Neural cell (in vitro differentiated cells): ENCODE measurements around the gene CTDP1. TPM values are rescaled to one million over a fixed set of nuclear protein-coding genes. Genes with fewer than 3 reads are reported as not detected.

ENCODE experiments used
- H2AFZ ChIP-seq: fragments of 200-600, 300-800 bp; sonication (generic), shearing (Covaris generic); 2 replicates; pipeline ENCODE4 v1.6.0; 2014; ENCODE audit warnings: low read depth, mild to moderate bottlenecking, antibody characterized with exemption, low read length, moderate library complexity
- H3F3A ChIP-seq: fragments of 200-600 bp; shearing (Covaris generic); 2 replicates; pipeline ENCODE4 v1.6.1; 2016; ENCODE audit warnings: mild to moderate bottlenecking, moderate library complexity, mixed read lengths, antibody characterized with exemption, low read length; ENCODE audit not compliant: insufficient read depth, poor library complexity, severe bottlenecking
- H3K27ac ChIP-seq: fragments of 200-600, 300-800 bp; sonication (generic), shearing (Covaris generic); 2 replicates; pipeline ENCODE4 v1.5.1; 2014; ENCODE audit warnings: mild to moderate bottlenecking, low read length, moderate library complexity
- H3K27me3 ChIP-seq: fragments of 300-800, 200-600 bp; sonication (generic), shearing (Covaris generic); 2 replicates; pipeline ENCODE4 v1.6.0; 2014; ENCODE audit warnings: mild to moderate bottlenecking, low read depth, low read length, moderate library complexity; ENCODE audit not compliant: insufficient read depth
- H3K36me3 ChIP-seq: fragments of 300-800, 200-600 bp; sonication (generic), shearing (Covaris generic); 2 replicates; pipeline ENCODE4 v1.5.1; 2014; ENCODE audit warnings: mild to moderate bottlenecking, antibody characterized with exemption, low read length, moderate library complexity; ENCODE audit not compliant: insufficient read depth
- H3K4me2 ChIP-seq: fragments of 300-800, 200-600 bp; sonication (generic), shearing (Covaris generic); 2 replicates; pipeline ENCODE4 v1.6.0; 2014; ENCODE audit warnings: mild to moderate bottlenecking, low read length
- H3K4me3 ChIP-seq: fragments of 300-800, 200-600 bp; sonication (generic), shearing (Covaris generic); 2 replicates; pipeline ENCODE4 v1.5.1; 2014; ENCODE audit warnings: mild to moderate bottlenecking, low read length, moderate library complexity
- H3K79me2 ChIP-seq: fragments of 200-600 bp; shearing (Covaris generic); replicated peaks from 2 replicates; pipeline ENCODE4 v1.6.0; 2014; ENCODE audit warnings: mild to moderate bottlenecking, low read length, moderate library complexity; ENCODE audit not compliant: insufficient read depth
- H3K9ac ChIP-seq: fragments of 300-800, 200-600 bp; sonication (generic), shearing (Covaris generic); 2 replicates; pipeline ENCODE4 v1.6.1; 2016; ENCODE audit warnings: mild to moderate bottlenecking, low read length, mixed read lengths
- H3K9me2 ChIP-seq: fragments of 200-600 bp; shearing (Covaris generic); 2 replicates; pipeline ENCODE4 v1.6.1; 2016; ENCODE audit warnings: mild to moderate bottlenecking, low read length, mixed read lengths; ENCODE audit not compliant: insufficient read depth
- H3K9me3 ChIP-seq: fragments of 200-600, 300-800 bp; sonication (generic), shearing (Covaris generic); 2 replicates; pipeline ENCODE4 v1.6.1; 2016; ENCODE audit warnings: mild to moderate bottlenecking, mixed run types, low read length, moderate library complexity, mixed read lengths
- H4K20me1 ChIP-seq: fragments of 200-600 bp; shearing (Covaris generic); 2 replicates; pipeline ENCODE4 v1.6.1; 2016; ENCODE audit warnings: mild to moderate bottlenecking, mixed run types; ENCODE audit not compliant: insufficient read depth
- EP300 ChIP-seq: fragments of 450-650 bp; conservative IDR thresholded peaks from 2 replicates; pipeline ENCODE4 v1.6.1; 2014; ENCODE audit warnings: antibody characterized with exemption, mild to moderate bottlenecking, moderate library complexity; ENCODE audit not compliant: poor library complexity, severe bottlenecking
- EZH2 ChIP-seq: fragments of 200-600, 300-800 bp; shearing (Covaris generic), sonication (generic); IDR thresholded peaks from 2 replicates; pipeline ENCODE4 v1.6.1; 2014; ENCODE audit warnings: antibody characterized with exemption, low read length, borderline replicate concordance, mild to moderate bottlenecking; ENCODE audit not compliant: insufficient read depth, poor library complexity, severe bottlenecking
- MXI1 ChIP-seq: fragments of 450-650 bp; conservative IDR thresholded peaks from 2 replicates; pipeline ENCODE4 v1.6.1; 2014; ENCODE audit warnings: antibody characterized with exemption, mild to moderate bottlenecking; ENCODE audit not compliant: poor library complexity, severe bottlenecking
- POLR2AphosphoS5 ChIP-seq: IDR thresholded peaks from 2 replicates; pipeline ENCODE4 v1.6.1; 2012
- RAD21 ChIP-seq: fragments of 450-650 bp; conservative IDR thresholded peaks from 2 replicates; pipeline ENCODE4 v1.6.1; 2014; ENCODE audit warnings: antibody characterized with exemption, mild to moderate bottlenecking, moderate library complexity
- SMC3 ChIP-seq: fragments of 450-650 bp; conservative IDR thresholded peaks from 2 replicates; pipeline ENCODE4 v1.6.1; 2014; ENCODE audit warnings: antibody characterized with exemption, mild to moderate bottlenecking, moderate library complexity; ENCODE audit not compliant: poor library complexity
- TAF1 ChIP-seq: IDR thresholded peaks from 2 replicates; pipeline ENCODE4 v1.6.1; 2012; ENCODE audit warnings: low read depth
- polyA plus RNA-seq: library from polyadenylated mRNA; depleted of rRNA; stranded (reverse); fragments of >200 nt; gene quantifications from 2 replicates; pipeline ENCODE4 v1.2.3, GENCODE V29; 2014
- TF ChIP-seq, protein P1 (sequence below): IDR thresholded peaks from 2 replicates; pipeline ENCODE4 v1.6.1; 2012; ENCODE audit warnings: borderline replicate concordance
- TF ChIP-seq, protein P2 (sequence below): fragments of 450-650 bp; IDR thresholded peaks from 2 replicates; pipeline ENCODE4 v1.5.1; 2014; ENCODE audit warnings: antibody characterized with exemption, mild to moderate bottlenecking, moderate library complexity; ENCODE audit not compliant: poor library complexity, severe bottlenecking

CTDP1 gene
- polyA plus RNA-seq, 1 donor from 2014 or later, result 22.3 TPM

DNA sequence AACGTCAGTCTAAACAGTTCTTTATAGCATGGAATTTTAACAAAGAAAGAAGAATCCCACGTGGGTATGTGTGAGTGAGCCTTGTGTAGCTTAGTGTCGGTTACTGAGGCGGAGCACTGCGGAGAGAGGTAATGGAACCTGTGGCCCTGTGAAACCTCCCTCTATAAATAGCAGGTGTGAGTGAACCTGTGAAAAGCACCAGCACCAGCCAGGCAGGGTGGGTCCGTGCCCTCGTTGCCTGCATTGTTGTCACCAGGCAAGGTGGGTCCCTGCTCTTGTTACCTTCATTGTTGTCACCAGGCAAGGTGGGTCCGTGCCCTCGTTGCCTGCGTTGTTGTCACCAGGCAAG lies 4.7 kb downstream of the CTDP1 start:
- Histone ChIP-seq H3F3A (no peaks in the 10 kb centered on the region), H4K20me1 (no peaks in the 10 kb centered on the region), H3K36me3 (no peaks in the 10 kb centered on the region)

DNA sequence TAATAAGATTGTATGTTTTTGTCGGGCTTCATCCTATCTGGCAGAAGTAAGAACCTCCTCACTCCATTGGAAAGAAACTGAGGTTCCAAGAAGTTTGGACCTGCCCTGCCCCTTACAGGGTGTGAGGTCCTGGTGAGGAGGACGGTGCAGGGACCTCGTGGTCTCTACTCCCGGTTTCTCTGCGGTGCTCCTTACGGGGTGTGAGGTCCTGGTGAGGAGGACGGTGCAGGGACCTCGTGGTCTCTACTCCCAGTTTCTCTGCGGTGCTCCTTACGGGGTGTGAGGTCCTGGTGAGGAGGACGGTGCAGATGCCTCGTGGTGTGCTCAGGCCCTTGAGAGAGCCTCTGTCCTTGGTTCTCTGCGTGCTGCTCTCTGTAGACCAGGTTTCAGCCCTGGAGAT lies 5.2 kb downstream of the CTDP1 start:
- Histone ChIP-seq H3K4me2 (no peak overlapping the region), H3K9ac (no peak overlapping the region), H3F3A (no peaks in the 10 kb centered on the region), H4K20me1 (no peaks in the 10 kb centered on the region), H3K27me3 (no peaks in the 10 kb centered on the region), H3K9me2 (no peaks in the 10 kb centered on the region), H3K27ac (no peak overlapping the region), H3K36me3 (no peaks in the 10 kb centered on the region), H3K9me3 (peaks cover 3% of the 10 kb centered on the region), H3K4me3 (no peak overlapping the region), H3K79me2 (peaks cover 36% of the 10 kb centered on the region), H2AFZ (no peak overlapping the region)
- TF ChIP-seq MXI1 (no peak), TAF1 (no peak), EP300 (no peak), POLR2AphosphoS5 (no peak), RAD21 (no peak), SMC3 (no peak), EZH2 (no peak)
- TF ChIP-seq, protein P1, sequence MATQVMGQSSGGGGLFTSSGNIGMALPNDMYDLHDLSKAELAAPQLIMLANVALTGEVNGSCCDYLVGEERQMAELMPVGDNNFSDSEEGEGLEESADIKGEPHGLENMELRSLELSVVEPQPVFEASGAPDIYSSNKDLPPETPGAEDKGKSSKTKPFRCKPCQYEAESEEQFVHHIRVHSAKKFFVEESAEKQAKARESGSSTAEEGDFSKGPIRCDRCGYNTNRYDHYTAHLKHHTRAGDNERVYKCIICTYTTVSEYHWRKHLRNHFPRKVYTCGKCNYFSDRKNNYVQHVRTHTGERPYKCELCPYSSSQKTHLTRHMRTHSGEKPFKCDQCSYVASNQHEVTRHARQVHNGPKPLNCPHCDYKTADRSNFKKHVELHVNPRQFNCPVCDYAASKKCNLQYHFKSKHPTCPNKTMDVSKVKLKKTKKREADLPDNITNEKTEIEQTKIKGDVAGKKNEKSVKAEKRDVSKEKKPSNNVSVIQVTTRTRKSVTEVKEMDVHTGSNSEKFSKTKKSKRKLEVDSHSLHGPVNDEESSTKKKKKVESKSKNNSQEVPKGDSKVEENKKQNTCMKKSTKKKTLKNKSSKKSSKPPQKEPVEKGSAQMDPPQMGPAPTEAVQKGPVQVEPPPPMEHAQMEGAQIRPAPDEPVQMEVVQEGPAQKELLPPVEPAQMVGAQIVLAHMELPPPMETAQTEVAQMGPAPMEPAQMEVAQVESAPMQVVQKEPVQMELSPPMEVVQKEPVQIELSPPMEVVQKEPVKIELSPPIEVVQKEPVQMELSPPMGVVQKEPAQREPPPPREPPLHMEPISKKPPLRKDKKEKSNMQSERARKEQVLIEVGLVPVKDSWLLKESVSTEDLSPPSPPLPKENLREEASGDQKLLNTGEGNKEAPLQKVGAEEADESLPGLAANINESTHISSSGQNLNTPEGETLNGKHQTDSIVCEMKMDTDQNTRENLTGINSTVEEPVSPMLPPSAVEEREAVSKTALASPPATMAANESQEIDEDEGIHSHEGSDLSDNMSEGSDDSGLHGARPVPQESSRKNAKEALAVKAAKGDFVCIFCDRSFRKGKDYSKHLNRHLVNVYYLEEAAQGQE, result no peak
- TF ChIP-seq, protein P2, sequence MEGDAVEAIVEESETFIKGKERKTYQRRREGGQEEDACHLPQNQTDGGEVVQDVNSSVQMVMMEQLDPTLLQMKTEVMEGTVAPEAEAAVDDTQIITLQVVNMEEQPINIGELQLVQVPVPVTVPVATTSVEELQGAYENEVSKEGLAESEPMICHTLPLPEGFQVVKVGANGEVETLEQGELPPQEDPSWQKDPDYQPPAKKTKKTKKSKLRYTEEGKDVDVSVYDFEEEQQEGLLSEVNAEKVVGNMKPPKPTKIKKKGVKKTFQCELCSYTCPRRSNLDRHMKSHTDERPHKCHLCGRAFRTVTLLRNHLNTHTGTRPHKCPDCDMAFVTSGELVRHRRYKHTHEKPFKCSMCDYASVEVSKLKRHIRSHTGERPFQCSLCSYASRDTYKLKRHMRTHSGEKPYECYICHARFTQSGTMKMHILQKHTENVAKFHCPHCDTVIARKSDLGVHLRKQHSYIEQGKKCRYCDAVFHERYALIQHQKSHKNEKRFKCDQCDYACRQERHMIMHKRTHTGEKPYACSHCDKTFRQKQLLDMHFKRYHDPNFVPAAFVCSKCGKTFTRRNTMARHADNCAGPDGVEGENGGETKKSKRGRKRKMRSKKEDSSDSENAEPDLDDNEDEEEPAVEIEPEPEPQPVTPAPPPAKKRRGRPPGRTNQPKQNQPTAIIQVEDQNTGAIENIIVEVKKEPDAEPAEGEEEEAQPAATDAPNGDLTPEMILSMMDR, result no peak

More for the DNA sequence above, 4.7 kb downstream of the CTDP1 start:
- H3K27ac ChIP-seq, result no peak overlapping the region
- no peaks in the 10 kb centered on the region for H3K27me3 ChIP-seq
- no peak overlapping the region for H3K9ac ChIP-seq
- no peak overlapping the region for H3K4me3 ChIP-seq
- H3K9me2 ChIP-seq, result no peaks in the 10 kb centered on the region
- TF ChIP-seq TAF1 (no peak), EZH2 (no peak), RAD21 (no peak), POLR2AphosphoS5 (no peak), EP300 (no peak), MXI1 (no peak)
- TF ChIP-seq, protein P1, result no peak
- TF ChIP-seq, protein P2, result no peak
- peaks cover 3% of the 10 kb centered on the region for H3K9me3 ChIP-seq
- H3K79me2 ChIP-seq, result peaks cover 36% of the 10 kb centered on the region
- H3K4me2 ChIP-seq, result no peak overlapping the region
- no peak overlapping the region for H2AFZ ChIP-seq
